Inflammatory macrophage (primary cell): Measurements from ENCODE around the gene ATP11A.

ENCODE experiments used
- DNase-seq, 2 donors: peaks; one replicate each; pipeline ENCODE4 v3.0.0-alpha.2; 2020 to 2022
- total RNA-seq, 18 experiments: gene quantifications; one replicate each; lab custom pipeline; 2026; ENCODE audit warnings: mixed read lengths in 6 of 18, inconsistent platforms in 2 of 18; lab: John Stamatoyannopoulos, UW

ATP11A gene
- total RNA-seq: 63.0 to 215 (median 98.5) reads per million in 18 experiments

- DNase-seq: peak; percentile 89 to 95
These were observed at the start of gene ATP11A for GRCh38 chr13:112689303-112690245. ATP11A (plus strand) TSS chr13:112690038; CDS start chr13:112690417, 379 bp downstream.

- DNase-seq: no peak
These were observed 48.3 kb upstream of the ATP11A start for GRCh38 chr13:112641456-112642089.

- no peak for DNase-seq
These were observed 47.8 kb upstream of the ATP11A start for GRCh38 chr13:112642090-112642460.

- DNase-seq: no peak
These were observed 45.9 kb upstream of the ATP11A start for GRCh38 chr13:112643759-112644459.

- DNase-seq: no peak
These were observed 44.4 kb upstream of the ATP11A start for GRCh38 chr13:112645327-112645914.

- DNase-seq: no peak
These were observed 42.6 kb upstream of the ATP11A start for GRCh38 chr13:112647256-112647655.

GRCh38 chr13:112648101-112648500, 41.7 kb upstream of the ATP11A start:
- DNase-seq: no peak

- no peak for DNase-seq
These were observed 40.7 kb upstream of the ATP11A start for GRCh38 chr13:112648966-112649690.

GRCh38 chr13:112651311-112651710, 38.5 kb upstream of the ATP11A start:
- no peak for DNase-seq

- DNase-seq: no peak
These were observed 37.9 kb upstream of the ATP11A start for GRCh38 chr13:112651750-112652511.

- DNase-seq: no peak
These were observed 37.2 kb upstream of the ATP11A start for GRCh38 chr13:112652512-112653070.

- DNase-seq: no peak
These were observed 36.8 kb upstream of the ATP11A start for GRCh38 chr13:112653071-112653470.

- DNase-seq: no peak
These were observed 33.9 kb upstream of the ATP11A start for GRCh38 chr13:112655913-112656312.

GRCh38 chr13:112657850-112658445, 31.9 kb upstream of the ATP11A start:
- no peak for DNase-seq

- no peak for DNase-seq
These were observed 31.0 kb upstream of the ATP11A start for GRCh38 chr13:112658808-112659207.

GRCh38 chr13:112661291-112661690, 28.5 kb upstream of the ATP11A start:
- DNase-seq: no peak

- no peak for DNase-seq
These were observed 25.2 kb upstream of the ATP11A start for GRCh38 chr13:112664501-112665203.

- no peak for DNase-seq
These were observed 20.9 kb upstream of the ATP11A start for GRCh38 chr13:112668924-112669323.

GRCh38 chr13:112669881-112670499, 19.8 kb upstream of the ATP11A start:
- DNase-seq: no peak
